Measurements from ENCODE around the gene FBXO7.
"Not testable (repeated sequence)": the region's sequence is repeated elsewhere in the genome, so short reads cannot be mapped to it uniquely, and the experiment has no call there.

The FBXO7 gene

DNA sequence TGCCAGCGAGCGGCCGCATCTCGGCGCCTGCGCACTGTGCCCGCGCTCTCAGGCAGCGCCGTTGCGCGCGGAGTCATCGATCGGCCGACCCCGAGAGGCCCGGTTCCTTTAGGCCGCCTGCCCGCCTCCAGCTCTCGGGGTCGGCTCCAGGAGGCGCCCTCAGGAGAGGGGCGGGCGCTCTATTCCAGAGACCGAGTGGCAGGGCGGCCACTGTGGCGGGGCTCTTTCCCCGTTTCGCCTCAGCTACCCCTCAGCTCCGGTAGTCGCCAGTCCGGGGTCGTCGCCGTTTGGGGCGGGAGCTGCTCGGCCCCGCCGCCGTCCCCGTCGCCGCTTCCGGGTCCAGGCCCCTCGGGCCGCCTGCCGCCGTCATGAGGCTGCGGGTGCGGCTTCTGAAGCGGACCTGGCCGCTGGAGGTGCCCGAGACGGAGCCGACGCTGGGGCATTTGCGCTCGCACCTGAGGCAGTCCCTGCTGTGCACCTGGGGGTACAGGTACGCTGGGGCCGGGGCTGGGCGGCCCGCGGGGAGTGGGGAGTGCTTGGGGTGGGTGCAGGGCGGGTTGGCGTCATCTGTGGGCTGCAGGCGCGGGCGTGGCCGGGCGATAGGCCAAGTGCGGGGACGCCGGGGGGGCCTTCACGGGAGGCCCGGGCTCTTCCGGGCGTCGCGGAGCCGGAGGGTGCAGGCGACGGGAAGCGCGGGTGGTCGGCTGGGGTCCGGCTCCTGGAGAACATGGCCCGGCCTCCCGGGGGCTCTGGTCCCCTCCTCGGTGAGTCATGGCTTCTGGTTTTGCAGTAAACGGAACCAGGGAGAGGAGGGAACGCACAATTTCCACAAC lies at the start of gene FBXO7:
TSS of gene FBXO7 (plus strand) at position 177 of the 833 bp plus-strand sequence. CDS start at position 369, 192 bp downstream.
- peak; percentile 96 for DNase-seq

DNA sequence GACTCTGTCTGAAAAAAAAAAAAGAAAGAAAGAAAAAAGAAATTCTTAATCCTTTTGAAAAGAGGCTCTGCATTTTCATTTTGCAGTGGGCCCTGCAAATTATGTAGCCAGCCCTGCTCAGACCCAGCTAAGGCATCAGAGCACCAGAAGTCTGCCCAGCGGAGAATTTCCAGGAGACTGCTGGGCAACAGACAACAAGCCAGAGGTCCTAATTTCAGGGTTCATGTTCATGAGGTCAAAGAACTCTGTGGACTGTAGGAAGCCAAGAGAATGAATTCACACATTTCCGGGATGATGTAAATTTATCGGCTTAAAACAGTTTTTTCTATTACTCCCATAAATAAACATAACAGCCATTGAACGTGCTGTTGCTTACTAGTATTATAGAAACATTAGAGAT lies 47.7 kb upstream of the FBXO7 start:
- DNase-seq: no peak

DNA sequence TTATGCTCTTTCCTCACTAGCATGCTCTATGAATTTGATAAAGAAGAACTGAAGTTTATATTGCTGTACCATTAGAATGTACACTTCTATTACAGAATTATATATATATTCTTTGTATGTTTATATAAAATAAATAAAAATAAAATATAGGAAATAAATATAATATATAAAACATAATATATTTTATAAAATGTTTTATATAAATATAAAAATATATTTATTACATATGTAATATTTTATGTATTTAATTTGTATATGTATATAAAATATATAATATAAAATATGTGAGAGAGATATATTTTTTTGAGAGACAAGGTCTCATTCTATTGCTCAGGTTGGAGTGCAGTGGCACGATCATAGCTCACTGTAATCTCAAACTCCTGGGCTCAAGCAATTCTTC lies 44.3 kb upstream of the FBXO7 start:
- no peak for DNase-seq

DNA sequence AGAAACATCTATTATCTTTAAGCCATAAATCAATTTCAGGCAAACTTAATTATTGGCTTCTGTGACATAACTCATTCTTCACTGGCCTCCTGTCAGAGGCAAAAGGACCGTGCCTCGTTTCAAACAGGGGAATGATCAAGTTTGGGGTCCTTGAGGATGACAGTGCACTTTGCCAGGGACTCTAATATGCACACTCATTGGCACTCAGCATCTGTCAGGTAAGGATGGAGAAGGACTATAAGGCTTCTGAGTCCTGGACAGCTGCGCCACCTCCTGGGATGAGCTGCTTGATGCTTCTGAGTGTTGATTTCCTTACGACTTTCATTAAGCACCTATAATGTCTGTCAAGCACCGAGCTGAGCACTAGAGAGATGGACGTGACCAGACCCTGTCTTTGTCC lies 30.5 kb upstream of the FBXO7 start:
- DNase-seq: no peak

DNA sequence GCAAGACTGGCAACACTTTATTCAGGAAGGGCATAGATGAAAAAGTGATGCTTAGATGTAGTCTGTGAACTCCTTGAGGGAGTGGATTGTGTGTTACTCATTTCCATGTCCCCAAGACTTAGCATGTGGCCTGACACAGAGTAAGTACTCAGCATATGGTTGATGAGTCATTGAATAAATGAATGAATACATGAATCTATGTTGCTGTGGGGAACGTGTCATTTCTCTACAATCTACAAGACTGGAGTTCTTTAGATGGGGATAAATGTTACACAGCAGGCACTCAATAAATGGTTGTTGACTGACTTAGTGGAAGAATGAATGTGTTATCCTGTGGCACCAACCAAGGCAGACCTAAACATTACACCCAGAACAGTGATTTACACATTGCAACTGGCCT lies 28.3 kb upstream of the FBXO7 start:
- DNase-seq: no peak

DNA sequence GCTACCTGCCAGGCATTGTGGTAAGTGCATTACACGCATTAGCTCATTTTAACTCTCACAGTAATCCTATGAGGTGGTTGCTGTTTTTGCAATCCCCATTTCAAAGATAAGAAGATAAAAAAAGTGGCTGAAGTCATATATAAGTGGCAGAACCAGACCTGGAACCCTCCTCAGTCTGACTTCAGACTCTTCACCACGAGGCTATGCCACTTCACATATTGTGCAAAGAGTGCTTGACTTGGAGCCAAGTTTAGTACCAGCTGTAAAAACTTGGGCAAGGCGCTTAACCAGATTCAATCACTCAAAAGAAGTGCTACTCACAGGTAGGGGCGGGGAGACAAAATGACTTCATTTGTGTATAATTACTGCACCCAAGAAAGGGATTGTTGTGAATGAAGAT lies 25.6 kb upstream of the FBXO7 start:
- no peak for DNase-seq

DNA sequence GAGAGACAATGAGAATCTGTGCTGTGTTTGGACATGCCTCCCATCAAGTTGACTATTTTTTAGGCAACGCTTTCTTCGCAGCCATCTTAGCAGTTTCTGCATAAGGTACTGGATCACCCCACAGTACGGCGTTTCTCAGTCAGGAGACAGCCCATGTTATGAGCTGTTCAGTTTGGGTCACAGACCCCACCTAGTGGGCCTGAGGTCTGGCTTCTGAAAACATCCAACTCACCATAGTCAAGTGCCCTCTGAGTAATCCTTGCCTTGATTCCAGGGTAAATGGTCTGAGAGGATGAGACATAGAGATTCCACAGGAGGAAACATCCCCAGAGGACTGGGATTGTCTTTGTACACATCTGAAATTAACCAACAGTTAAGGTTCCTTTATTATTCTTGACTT lies 17.6 kb upstream of the FBXO7 start:
- DNase-seq: no peak

DNA sequence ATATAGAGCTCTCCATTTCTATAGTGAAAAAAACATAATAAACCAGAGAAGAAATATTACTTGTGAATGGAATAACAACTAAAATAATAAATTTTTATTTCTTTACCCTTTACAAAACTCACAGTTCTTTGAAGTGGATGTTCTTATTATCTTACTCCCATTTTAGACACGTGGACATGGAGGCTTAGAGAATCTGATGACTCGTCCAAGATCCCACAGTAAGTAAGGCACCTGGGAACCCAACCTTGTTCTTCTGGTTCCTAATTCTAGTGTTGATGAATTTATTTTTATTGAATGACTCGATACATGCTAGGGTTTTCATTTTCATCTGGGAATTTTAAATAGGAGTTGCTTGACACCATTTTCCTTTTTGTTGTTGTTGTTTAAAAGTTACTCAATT lies 12.2 kb upstream of the FBXO7 start:
- DNase-seq: no peak

DNA sequence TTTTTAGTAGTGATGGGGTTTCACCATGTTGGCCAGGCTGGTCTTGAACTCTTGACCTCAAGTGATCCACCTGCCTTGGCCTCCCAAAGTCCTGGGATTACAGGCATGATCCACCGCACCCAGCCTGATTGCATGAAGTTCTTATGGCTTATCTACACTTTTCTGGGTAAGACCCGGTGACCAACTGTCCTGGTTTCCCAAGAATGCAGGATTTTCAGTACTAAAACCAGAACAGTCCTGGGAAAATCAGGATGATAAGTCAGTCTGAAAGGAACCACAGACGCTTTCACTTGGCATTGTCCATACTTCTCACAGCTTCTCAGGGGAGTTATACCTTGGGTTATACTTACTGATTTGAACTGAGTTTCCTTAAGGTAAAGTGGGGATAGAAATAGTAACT lies 8.9 kb upstream of the FBXO7 start:
- no peak for DNase-seq

DNA sequence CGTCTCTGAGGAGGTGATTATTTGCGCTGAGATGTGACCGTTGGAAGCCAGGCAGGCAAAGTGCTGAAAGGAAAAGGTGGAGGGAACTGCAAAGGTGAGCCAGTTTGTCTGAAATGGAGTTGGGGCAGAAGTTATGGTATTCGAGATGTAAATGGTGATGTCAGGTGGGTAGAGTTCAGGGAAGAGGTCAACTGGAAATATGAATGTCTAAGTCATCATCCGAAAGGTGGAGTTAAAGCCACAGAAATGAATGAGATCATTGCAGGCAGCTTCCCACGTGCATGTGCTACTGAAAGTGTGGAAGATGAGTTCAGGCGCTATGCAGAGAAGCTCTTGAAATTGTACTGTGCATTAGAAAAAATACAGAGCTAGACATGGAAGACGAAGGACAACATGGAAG lies 8.1 kb upstream of the FBXO7 start:
- no peak for DNase-seq

DNA sequence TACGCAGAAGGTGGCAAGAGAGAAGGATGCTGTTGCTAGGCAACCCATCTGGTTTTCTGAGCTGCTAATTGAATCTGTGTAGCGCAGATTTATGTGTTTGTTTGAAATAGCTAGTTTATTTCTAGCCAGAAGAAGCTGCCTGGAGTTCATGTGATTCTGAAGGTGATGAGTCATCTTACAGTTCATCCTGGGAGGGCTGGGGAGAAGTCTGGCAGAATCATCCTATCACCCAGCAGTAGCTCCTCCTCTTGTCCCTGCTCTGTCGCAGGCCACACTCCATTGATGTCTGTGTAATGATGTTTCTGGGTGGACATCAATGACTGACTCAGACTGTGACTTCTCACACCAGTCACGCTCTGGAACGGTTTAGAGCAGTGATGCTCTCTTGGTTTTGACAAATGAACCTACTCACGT lies 4.8 kb upstream of the FBXO7 start:
- no peak for DNase-seq

DNA sequence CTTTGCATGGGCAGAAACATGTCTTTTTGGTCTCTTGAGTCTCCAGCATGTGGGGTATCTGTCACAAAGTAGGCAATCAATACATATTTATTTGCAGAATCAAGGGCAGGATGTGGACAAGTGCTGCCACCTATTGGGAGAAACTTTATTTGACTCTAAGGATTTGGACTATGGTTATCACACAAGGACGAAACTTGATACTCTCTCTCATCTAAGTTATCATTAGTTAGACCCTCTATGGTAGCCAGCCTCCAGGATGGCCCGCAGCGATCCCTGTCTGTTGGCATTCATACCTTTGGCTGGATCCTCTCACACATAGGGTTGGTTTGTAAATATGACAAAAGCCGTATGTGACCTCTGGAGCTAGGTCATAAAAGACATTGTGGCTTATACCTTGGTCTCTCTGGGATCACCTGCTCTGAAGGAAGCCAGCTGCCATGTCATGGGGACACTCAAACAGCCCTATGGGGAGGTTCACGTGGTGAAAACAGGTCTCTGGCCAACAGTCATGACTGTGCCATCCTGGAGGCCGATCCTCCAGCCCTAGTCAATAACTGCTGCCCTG lies 1.1 kb upstream of the FBXO7 start:
- DNase-seq: peak; percentile 34

DNA sequence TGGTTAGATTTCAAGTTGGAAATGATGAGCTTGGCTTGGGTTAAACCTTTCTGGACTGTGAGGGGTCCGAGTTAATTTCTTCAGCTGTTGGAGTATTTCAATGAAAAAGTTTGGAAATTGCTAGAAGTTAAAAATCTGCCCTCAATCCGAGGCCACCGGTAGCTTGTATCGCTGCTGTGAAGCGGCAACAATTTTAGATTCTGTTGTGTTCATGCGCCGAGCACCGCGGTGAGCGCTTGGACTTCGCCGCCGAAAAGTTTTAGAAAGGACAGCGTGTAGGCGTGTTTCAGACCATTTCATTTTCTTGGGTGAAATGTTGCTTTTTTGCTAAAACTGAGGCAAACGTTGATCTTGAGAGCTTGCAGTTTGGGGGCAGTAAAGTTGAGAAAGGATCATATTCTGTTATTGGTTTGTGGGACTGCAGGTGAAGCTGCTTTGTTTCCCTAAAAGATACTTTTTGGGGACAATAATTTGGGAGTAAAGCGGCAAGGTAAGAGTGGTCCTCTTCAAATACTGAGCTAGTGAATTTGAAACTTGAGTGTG lies 928 bp downstream of the FBXO7 start:
- DNase-seq: peak; percentile 49

DNA sequence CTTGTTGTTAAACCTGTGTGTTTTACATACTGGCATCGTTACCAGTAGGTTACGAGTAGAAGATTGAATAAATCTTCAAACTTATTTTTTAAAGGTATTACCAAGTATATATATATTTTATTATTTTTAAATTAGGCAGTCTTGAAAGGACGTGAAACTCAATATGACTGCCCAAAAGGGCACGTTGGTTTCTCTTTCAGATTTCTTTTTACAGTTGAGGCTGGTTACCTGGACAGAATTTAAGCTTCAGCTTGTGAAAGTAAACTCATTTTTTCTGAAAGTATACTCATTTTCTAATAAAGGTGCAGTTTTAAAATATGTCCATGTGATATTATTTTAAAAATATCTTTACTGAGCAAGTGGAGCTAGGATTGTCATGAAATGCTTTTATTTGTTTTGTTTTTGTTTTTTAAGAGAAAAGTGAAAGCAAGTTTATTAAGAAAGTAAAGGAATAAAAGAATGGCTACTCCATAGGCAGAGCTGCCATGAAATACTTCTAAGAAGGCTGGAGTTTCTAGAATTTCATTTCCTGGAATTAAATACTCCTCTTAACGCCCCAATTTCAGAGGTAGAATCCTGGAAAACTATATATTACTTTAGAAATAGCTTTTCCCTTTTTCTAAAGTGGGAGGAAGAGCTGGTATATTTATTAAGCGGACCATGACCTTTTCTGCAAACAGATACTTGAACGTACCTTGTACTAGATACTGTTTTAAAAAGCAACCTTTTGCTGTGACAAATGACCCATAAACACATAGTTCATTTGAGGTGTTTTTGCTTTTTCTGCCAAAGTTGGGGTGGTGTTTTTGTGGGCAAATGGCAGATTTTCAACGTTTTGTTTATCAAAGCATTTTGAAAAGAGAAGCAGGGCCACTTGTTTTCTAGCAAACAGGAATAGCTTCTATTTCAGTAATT lies 1.9 kb downstream of the FBXO7 start:
- no peak for DNase-seq

DNA sequence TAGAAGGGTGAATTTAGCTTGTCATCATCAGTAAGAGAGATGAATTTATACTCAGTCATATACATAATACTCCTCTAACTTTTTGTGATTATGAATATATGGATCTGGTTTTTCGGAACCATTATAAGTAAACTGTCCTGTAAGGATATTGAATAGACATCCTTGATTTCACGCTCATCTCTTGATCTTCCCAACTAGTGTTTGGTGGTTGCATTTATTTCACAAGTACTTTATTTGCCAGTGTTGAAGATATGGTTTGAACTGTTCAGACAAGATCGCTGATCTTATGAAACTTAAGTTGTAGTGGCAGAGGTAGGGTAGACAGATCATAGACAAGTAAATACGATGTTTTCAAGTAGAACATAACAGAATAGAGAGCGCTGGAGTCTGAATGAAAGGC lies 3.0 kb downstream of the FBXO7 start:
- no peak for DNase-seq

DNA sequence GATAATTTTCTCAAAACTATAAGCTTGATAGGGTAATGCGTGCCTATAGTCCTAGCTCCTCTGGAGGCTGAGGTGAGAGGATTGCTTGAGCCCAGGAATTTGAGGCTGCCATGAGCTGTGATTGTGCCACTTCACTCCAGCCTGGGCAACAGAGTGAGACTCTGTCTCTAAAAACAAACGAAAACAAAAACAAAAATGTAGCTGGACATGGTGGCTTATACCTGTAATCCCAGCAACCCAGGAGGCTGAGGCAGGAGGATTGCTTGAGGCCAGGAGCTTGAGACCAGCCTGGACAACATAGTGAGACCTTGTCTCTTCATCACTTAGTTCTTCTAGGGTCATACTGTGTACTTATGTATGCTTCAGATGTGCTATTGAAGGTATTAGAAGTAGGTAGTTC lies 3.9 kb downstream of the FBXO7 start:
- DNase-seq: not testable (repeated sequence)

DNA sequence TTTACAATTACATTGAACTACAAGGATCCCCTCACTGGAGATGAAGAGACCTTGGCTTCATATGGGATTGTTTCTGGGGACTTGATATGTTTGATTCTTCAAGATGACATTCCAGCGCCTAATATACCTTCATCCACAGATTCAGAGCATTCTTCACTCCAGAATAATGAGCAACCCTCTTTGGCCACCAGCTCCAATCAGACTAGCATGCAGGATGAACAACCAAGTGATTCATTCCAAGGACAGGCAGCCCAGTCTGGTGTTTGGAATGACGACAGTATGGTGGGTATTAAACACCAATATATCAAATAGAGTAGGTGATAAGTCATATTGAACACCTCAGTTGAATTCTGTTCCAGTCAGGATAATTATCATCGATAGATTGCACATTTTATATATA lies 4.4 kb downstream of the FBXO7 start:
- DNase-seq: no peak

DNA sequence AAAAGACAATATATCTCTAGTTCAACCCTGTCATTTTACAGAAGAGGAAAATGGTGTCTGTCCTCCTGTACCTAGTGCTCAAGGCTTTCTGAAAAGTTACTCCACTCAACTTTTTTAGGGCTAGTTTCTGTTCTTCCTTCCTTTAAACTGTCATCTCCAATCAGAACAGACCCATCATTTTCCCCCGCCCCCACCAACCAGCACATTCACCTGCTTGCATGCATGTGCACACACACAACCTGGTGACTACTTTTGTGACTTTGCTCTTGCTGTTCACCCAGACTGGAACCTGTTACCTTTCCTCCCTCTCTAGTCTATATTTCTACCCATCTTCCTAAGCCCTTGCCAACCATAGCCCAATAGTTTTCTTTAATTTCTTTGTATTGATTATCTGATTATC lies 5.6 kb downstream of the FBXO7 start:
- no peak for DNase-seq

DNA sequence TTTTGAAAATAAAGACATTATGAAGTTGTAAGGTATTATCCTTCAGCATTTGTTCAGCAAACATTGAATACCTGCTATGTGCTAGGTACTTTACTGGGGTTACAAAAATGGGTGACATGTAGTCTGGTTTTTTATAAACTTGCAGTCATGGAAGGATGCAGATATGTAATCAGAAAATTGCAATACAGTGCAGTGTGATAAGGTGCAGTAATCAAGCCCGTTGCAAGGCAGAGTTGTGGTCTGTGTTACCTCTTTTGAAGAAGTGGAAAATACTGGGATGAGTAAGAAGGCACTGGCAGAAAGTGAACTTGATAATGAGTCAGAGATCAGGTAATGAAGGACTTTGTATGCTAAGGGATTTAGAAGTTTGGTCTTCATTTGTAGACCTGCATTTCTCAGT lies 8.1 kb downstream of the FBXO7 start:
- no peak for DNase-seq

DNA sequence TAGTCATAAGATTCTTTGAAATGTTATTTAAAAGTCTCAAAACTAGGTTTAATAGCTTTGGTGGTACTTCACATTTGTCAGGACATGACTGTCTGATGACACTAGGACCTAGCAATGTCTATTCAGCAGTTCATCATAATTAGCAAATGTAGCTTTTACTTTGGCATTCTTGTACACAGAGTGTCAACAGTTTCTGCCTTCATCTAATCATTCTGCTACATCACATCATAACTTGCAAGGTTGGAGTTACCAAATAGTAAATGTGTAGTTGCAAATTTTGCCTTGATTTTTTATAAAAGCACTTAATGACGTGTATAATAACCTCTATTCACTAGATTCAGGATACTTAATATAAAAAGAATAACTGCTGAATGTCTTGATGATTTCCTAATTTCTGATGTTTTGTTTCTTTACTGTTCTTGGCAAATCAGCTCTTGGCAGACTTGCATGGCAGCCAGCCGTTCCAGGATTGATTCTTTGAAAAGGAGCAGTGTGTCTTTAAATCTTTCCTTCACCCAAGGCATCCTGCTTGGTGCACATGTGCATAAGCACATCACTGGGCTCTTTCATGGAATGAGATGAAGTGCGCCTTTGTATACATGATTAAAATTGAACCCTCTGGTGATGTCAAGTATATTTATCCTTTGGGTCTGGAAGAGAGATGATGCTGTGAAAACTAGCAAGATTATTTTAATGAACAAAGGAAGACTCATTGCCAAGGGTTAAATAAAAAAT lies 12.2 kb downstream of the FBXO7 start:
- DNase-seq: no peak

DNA sequence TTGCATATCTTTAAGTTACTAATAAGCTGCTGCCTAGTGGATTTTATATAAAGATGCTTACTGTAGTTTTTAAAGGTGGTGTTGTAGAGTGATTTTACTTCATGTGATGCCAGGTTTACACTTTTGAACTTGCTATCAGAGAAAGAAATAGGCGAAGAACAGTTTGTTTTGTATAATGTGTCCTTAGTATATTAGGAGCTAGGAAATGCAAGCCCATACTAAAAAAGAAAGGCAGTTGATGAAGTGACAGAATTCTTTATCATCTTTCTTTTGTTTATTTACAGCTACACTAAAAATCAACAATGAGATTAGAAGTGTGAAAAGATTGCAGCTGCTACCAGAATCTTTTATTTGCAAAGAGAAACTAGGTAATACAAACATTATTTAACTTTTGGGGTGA lies 12.8 kb downstream of the FBXO7 start:
- no peak for DNase-seq

DNA sequence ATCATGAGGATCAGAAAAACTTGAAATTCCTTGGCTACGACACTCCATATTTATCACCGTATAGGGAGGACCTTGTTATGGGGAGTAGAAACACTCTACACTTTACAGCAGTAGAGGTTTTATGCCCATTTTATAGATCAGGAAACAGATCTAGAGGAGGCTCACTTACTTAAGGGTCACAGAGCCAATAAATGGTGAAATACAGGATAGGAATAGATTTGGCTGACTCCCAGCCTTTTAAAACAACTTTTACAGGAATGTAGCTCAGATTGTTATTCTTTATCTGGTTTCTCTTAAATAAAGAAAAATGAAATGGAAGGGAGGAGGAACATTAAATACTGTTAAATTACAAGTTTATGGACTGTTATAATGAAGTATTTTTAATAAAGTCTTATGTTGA lies 14.8 kb downstream of the FBXO7 start:
- no peak for DNase-seq

DNA sequence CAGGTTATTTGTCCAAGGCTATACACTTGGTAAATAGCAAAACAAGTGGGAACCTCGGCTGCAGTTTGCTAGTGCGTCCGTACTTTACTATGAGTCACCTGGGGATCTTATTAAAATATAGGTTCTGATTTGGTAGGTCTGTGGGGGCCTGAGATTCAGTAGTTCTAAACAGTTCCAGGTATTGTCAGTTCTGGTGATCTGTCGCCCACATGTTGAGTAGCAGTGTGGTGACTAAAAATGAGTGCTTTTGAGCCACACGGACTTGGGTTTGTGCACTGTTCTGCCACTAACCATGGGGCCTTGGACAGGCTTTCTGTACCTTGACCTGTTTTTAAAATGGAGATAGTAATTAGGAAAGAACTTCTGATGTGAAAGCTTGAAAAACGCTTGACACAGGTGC lies 15.7 kb downstream of the FBXO7 start:
- no peak for DNase-seq

Measured in femur (tissue), 1 donor.